SJCRH30 (cell line): ENCODE data around the gene POTEC. TPM values are rescaled to one million over a fixed set of nuclear protein-coding genes. Genes with fewer than 3 reads are reported as not detected.
"Not testable (repeated sequence)": the region's sequence is repeated elsewhere in the genome, so short reads cannot be mapped to it uniquely, and the experiment has no call there.

Experiments used
- DNase-seq, 2 experiments: peaks; one replicate each; pipeline ENCODE4 v3.0.0-alpha.2; 2015 to 2020
- H3K27ac ChIP-seq: fragments of 250-450 bp; sonication (Bioruptor Pico); 2 replicates; pipeline ENCODE4 v1.5.1; 2020; ENCODE audit warnings: mild to moderate bottlenecking, moderate library complexity
- H3K27me3 ChIP-seq: fragments of 250-450 bp; sonication (Bioruptor Pico); 2 replicates; pipeline ENCODE4 v1.5.1; 2020; ENCODE audit warnings: mild to moderate bottlenecking, moderate library complexity
- H3K36me3 ChIP-seq: fragments of 250-450 bp; sonication (Bioruptor Pico); 2 replicates; pipeline ENCODE4 v1.5.1; 2020; ENCODE audit warnings: mild to moderate bottlenecking, moderate library complexity
- H3K4me1 ChIP-seq: fragments of 250-450 bp; sonication (Bioruptor Pico); 2 replicates; pipeline ENCODE4 v1.5.1; 2020; ENCODE audit warnings: mild to moderate bottlenecking, moderate library complexity
- H3K4me3 ChIP-seq: fragments of 250-450 bp; sonication (Bioruptor Pico); 2 replicates; pipeline ENCODE4 v1.5.1; 2020; ENCODE audit warnings: mild to moderate bottlenecking, moderate library complexity
- H3K9me3 ChIP-seq: fragments of 250-450 bp; sonication (Bioruptor Pico); replicated peaks from 2 replicates; pipeline ENCODE4 v1.5.1; 2020; ENCODE audit warnings: mild to moderate bottlenecking, moderate library complexity
- total RNA-seq: library from RNA; depleted of rRNA; stranded (reverse); fragments of >200 nt; shearing (Covaris generic); gene quantifications from 2 replicates; pipeline ENCODE4 v1.2.3, GENCODE V29; 2014; rRNA removed

POTEC gene
- total RNA-seq, 1 experiment from 2014 or later, result not detected

DNA sequence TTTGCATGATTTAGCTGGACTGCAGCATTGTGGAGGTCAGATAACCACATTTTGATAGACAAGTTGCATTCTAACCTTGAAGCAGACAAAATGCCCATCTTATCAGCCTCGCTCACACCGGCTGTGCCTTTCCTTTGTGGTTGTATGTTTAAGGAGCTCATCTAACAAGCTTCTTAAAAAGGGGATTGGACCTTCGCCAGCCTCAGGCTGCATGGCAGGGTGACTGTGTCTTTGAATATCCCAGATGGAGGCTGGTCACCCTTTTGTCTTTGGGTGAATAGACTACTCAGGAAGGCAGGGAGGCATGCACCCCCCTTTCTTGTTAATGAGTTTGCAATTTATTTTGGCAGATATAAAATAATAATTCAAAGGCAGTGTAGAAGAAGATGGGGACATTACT, 72.1 kb downstream of the POTEC start:
- H3K4me1 ChIP-seq, result not testable (repeated sequence)

DNA sequence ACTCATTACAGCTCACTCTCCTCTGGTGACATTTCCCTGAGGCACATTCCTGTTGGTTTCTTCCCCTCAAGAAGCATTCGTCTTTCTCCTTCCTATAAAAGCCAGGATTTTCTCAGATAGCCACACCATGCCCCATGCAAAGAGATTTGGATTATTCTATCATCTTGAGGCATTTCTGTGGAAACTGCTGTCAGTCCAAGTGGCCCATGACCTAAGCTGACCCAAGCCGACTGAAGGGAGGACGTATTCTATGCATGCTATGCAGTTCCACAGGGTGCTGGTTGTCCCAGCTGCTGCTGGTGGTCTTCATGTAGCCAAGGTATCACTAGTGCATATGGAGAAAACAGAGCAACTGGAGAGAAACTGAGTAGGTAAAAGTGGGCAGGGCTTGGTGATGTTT, 73.0 kb downstream of the POTEC start:
- H3K27me3 ChIP-seq, DNase-seq, H3K36me3 ChIP-seq: not testable (repeated sequence)

More for the DNA sequence above, 72.1 kb downstream of the POTEC start:
- H3K27me3 ChIP-seq, H3K27ac ChIP-seq, H3K36me3 ChIP-seq, DNase-seq, H3K4me3 ChIP-seq, H3K9me3 ChIP-seq: not testable (repeated sequence)

DNA sequence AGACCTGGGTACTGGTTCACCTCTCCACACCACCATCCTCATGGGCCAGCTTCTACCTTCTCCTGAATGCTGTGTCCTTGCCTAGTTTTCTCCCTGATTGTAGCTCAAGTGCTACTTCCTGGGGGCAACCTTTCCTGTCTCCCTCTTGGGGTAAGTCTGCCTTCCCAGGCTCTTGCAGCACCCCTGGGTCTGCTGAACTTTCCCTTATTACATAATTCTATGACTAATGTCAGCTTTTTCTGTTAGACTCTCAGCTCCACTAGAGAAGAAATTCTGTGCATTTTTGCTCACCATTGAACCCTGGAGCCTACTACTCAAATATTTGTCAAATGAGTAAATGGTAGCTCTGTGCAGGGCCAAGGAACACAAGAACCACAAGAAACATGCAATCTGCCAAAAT, 73.4 kb downstream of the POTEC start:
- H3K27me3 ChIP-seq, H3K27ac ChIP-seq, H3K4me1 ChIP-seq, H3K4me3 ChIP-seq, H3K9me3 ChIP-seq, DNase-seq, H3K36me3 ChIP-seq: not testable (repeated sequence)

More for the DNA sequence above, 73.0 kb downstream of the POTEC start:
- H3K4me1 ChIP-seq, H3K4me3 ChIP-seq, H3K9me3 ChIP-seq, H3K27ac ChIP-seq: not testable (repeated sequence)

DNA sequence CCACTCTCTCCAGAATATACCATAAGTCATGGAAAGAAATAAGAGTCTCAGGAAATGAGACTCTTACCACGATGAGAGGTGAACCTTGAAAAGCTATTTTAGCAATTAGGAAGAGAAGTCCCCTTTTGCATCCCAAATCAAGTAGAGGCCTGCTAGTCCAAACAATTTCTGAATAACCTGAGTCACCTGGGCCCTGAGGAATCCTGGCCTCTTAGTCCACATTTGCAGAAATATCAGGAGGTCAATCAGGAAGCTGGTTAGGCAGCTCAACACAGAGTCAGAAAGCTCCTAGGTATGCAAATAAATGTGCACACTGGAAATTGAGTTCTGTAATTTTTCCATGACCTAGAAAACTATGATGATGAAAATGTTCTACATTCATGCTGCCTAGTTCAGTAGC, 77.4 kb downstream of the POTEC start:
- not testable (repeated sequence) for H3K4me1 ChIP-seq, H3K4me3 ChIP-seq, H3K27ac ChIP-seq, H3K36me3 ChIP-seq, H3K9me3 ChIP-seq, H3K27me3 ChIP-seq, DNase-seq

Other genes starting within 250 kb of the POTEC start
- not detected in 2 replicates for gene ANKRD30B, start 204.6 kb upstream of the POTEC start, total RNA-seq